Stimulated activated CD8-positive, alpha-beta memory T cell treated with anti-CD3 and anti-CD28 coated beads, Interleukin-4, amount 100 ng/mL, for 1 hour (primary cell): ENCODE results near the gene SIGLEC11.
"Not testable (repeated sequence)": the region's sequence is repeated elsewhere in the genome, so short reads cannot be mapped to it uniquely, and the experiment has no call there.

Experiments used
- DNase-seq, 2 donors: peaks; one replicate each; pipeline ENCODE4 v3.0.0-alpha.2; 2020; ENCODE audit warnings: low read depth in 2 of 2, low spot score in 1 of 2

The SIGLEC11 gene

DNA sequence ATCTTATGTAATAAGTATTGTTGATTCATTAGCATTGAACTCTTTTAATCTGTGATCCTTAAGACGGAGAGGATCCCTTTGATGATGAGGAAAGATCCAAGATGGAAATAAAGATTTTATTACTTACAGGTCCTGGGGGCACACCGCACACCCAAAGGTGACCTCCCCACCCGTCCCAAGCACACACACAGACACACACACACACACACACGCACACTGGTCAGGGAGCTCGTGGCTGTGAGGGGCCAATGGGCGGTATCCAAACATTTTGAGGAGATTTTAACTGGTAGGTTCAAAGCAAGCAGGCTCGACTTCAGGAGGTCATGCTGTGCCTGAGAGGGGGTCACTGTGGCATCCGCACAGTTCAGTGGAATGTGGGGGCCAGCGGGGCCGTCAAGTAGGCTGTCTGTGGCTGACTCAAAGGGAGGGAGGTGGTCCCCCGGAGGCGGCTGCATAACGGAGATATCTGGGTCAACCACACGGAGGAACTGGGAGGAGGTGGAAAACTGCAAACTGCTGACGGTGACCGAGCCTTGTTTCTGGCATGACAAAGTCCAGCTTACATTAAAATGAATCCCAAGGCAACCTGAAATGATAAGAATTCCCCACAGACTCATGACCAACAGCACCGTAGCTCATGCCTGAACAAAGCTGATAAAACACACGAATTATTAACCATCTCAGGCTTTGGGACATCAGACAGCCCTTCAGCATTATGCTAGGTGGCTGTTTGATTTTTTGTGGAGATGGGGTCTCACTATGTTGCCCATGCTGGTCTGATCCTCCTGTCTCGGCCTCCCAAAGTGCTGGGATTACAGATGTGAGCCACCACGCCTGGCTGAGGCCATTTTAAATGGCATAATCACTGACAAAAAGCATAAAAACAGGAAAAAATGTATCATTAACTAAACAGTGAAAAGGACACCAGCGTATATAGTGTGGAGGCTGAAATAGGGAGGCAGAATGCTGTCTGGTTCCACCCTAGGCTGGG, 20.9 kb upstream of the SIGLEC11 start:
- no peak for DNase-seq

DNA sequence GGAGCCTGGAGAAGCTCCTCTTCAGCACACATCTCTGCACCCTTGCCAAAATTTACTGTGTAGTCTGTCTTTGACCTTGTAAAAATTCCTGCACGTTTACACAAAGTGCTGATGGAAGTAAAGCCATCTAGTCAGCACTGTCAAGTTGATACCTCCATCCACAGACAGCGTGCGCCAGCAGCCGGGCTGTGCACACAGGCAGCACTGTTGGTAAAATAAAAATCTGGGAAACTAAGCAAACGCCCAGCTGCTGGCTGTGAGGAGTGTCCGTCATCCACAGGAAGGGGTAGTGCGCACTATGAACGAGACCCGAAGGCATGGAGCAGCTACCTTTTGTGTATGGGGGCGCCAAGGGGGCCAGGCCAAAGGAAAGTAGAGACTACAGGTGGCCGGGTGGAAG, 17.4 kb upstream of the SIGLEC11 start:
- DNase-seq: no peak

GRCh38 chr19:49977881-49978280, 16.9 kb upstream of the SIGLEC11 start:
- no peak for DNase-seq

- no peak for DNase-seq
Observed at GRCh38 chr19:49977076-49977475, 16.1 kb upstream of the SIGLEC11 start.

- no peak for DNase-seq
Observed at GRCh38 chr19:49976496-49976895, 15.5 kb upstream of the SIGLEC11 start.

DNA sequence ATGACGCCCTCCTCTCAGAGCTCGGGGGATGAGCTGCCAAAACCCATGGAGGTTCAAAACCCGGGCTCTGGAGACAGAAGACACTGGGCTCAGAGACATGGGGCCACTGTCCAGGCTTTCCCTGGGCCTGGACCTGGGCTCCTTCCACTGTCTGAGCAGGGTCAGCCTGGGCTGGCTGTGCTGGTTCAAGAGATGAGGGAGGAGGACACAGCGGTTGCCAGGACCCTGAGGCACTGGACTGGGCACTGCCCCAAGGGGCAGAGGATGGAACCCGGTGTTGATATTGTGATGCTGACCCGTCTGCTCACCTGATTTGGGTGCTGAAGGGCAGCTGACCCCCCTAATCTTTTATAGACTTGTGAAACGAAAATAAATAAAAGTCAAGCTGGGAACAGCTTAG, 14.1 kb upstream of the SIGLEC11 start:
- DNase-seq: no peak

GRCh38 chr19:49973987-49974386, 13.0 kb upstream of the SIGLEC11 start:
- no peak for DNase-seq

DNA sequence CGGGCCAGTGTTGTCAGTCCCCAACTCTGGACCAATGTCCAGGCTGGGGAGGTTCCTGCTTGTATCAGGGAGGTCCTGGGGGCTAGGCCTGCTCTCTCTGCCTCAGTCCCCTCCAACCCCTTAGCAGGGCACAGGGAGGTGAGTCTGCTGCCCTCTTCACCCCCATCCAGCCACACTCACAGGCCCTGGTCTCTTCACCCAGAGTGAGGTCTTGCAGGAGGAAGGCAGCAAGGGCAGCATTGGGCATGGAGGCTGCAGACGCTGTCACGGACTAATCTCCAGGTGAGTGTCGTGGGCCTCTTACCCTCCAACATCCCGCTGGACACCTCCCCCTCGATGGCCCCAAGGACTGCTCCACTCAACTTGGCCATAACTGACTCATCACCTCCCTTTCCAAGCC, 11.9 kb upstream of the SIGLEC11 start:
- no peak for DNase-seq

GRCh38 chr19:49971991-49972411, 11.0 kb upstream of the SIGLEC11 start:
- no peak for DNase-seq

DNA sequence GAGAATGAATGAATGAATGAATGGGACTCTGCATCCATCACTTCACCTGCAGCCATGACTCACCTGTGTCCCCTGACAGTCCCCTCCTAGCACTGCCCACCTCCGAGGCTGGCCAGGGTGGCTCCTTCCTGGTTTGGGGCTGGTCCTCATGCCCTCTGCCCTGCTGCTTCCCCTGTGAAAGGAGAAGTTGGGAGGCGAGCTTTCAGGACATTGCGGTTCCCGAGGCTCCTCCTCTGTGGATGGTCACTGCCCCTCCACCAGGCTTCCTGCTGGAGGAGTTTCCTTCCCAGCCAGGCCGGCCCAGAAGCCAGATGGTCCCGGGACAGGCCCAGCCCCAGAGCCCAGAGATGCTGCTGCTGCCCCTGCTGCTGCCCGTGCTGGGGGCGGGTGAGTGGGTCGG, 8.4 kb upstream of the SIGLEC11 start:
- DNase-seq: not testable (repeated sequence)

DNA sequence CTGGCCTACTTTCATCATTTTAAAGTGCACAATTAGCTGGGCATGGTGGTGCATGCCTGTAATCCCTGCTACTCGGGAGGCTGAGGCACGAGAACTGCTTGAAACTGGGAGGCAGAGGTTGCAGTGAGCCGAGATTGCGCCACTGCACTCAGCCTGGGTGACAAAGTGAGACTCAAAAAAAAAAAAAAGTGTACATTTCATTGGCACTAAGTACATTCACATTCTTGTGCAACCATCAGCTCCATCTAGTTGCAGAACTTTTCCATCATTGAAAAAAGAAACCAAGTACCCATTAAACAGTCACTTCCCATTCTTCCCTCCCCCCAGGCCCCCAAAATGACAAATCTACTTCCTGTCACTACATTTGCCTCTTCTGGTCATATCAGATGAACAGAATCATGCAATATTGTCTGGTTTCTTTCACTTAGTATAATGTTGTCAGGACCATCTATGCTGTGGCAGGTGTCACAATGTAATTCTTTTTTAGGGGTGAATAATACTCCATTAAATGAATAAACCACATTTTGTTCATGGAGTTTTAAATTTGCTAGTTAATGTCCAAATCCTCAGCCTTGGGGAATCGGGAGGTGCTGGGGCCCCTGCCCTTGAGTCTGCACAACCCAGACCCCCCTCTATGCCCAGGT, 7.4 kb upstream of the SIGLEC11 start:
- no peak for DNase-seq

DNA sequence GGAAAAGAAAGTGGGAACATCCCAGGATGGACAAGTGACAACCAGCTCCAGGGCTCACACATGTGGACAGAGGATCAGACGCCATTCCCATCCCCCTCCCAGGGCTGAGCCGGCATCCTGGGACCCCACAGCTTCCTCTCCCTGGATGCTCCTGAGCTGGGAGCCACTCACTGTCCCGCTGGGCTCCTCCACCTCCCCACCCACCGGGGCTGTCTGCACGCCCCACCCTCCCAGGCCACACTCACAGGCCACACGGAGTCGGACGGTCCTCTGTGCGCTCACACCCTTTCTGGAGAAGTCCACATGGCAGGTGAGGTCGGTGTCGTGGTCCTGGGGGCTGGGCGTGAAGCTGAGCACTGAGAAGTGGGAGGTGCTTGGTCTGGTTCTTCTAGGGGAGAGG, 1.1 kb downstream of the SIGLEC11 start:
- not testable (repeated sequence) for DNase-seq

GRCh38 chr19:49958596-49958995, 2.4 kb downstream of the SIGLEC11 start:
- not testable (repeated sequence) for DNase-seq

- DNase-seq: not testable (repeated sequence)
Observed at GRCh38 chr19:49958144-49958543, 2.8 kb downstream of the SIGLEC11 start.

- DNase-seq: no peak
Observed at GRCh38 chr19:49957262-49957915, 3.6 kb downstream of the SIGLEC11 start.

DNA sequence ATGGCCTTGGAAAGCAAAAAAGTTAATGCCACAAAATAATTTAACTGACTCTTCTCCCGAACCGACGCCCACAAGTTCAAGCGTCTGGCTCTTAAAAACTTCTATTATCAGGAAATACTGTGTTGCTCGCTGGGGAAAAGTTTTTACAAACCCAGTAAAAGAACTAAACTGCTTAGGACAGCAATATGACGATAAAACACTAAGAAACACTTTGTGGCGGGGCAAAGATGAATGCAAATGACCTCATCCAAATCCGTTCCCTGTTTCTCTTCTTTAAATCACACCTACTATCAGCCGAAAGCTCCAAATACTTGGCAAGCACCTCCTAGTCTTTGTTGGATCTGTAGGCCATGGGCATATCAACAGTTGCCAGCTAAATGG, 4.9 kb downstream of the SIGLEC11 start:
- DNase-seq: no peak

DNA sequence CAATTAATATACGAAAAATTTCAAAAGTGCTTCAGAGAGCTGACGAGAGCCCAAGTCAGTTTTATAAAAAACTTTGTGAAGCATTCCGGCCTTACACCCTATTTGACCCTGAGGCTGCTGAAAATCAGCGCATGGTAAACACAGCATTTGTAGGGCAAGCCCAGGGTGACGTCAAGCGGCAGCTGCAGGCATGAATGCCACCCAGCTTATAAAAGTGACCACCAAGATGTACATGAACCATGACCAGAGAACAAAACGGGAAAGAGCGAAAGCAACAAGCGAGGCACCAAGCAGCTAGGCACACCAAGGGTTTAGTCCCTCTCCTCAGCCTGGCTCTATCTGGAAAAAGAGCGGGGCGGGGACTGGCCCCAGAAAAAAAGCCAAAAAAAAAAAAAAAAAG, 6.0 kb downstream of the SIGLEC11 start:
- no peak for DNase-seq

DNA sequence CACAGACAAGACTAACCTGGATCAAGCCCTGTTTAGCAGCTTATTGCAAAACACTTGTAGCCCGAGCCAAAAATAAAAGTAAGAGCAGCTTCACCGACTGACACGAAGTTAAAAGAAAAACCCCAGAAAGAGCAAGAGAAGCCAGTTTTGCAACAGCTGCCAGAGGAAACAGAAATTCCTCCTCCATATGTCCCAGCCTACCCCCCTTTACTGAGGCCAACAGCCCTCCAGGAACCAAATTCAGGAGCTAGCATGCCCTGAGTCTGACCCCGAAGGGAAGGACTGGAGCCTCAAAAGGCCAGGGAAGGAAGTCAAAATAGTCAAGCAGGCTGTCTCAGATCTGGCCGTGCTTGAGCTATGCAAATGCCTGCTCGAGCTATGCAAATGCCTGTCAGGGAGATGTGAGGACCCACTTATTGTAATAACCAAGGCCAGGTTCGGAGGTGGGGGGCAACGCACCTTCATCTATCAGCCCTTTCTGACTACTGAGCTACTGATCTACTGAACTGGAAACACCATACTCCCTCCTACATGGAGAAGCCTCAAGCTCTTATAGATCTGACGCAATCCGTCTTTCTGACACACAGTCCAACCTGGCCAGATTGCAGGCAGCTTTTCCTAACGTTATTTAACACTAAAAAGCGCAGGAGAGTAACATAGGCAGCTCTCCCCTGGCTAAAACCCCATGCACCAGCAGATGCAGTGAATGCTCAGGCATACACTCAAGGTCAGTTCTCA, 6.7 kb downstream of the SIGLEC11 start:
- DNase-seq: no peak

DNA sequence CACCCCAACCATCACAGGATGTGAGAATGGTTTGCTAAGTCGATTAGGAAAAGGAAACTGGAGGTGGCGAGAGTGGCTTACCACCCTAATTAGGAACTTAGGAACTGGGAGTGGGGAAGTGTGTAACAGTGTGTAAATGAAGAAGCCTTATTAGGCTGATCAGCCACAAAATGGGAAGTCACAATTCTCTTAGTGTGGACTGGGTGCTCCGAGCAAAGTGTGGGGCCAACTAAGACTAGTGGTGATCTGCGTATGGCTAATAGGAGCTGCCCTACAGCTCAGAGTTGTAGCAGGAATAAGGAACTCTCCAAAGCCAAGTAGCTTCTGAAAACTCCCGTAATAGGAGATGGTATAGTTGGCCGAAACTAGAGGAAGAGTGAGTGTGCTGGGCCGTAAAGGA, 7.6 kb downstream of the SIGLEC11 start:
- DNase-seq: no peak

GRCh38 chr19:49952906-49953305, 8.1 kb downstream of the SIGLEC11 start:
- no peak for DNase-seq

GRCh38 chr19:49952479-49952836, 8.5 kb downstream of the SIGLEC11 start:
- no peak for DNase-seq
